Left renal cortex interstitium (tissue), 4 donors: ENCODE results near the gene C3orf70. TPM values are rescaled to one million over a fixed set of nuclear protein-coding genes. Genes with fewer than 3 reads are reported as not detected.

Experiments
- DNase-seq, 4 donors: peaks; one replicate each; pipeline ENCODE4 v3.0.0-alpha.2; 2013; ENCODE audit warnings: low read depth in 4 of 4, low spot score in 2 of 4, missing footprints in 1 of 4
- polyA plus RNA-seq, 4 donors: library from polyadenylated mRNA; unstranded; fragments of 120-200 nt; gene quantifications; one replicate each; pipeline ENCODE4 v1.2.1, GENCODE V29; 2013; ENCODE audit not compliant: insufficient read length in 4 of 4

Gene C3orf70
- polyA plus RNA-seq, 4 donors, result 7.4 to 9.4 (median 8.1) TPM

DNA sequence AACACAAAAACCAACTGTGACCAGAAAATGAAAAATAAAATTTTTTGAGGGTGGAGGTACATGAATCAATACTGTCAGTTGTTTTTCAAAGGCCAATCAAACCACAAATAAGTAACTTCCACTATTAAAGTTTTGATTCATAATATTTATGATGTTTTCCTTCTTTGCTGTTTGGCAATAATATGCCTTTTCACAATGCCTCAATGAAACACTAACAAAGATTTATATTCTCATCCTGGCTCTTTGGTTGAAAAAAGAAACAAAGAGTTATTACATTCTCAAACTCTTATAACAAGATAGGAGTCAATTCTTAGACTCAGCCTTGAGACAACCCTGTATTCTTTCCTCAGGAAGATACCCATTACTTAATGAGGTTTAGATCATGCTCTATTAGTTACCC is 63.1 kb downstream of the C3orf70 start:
- DNase-seq, result no peak

DNA sequence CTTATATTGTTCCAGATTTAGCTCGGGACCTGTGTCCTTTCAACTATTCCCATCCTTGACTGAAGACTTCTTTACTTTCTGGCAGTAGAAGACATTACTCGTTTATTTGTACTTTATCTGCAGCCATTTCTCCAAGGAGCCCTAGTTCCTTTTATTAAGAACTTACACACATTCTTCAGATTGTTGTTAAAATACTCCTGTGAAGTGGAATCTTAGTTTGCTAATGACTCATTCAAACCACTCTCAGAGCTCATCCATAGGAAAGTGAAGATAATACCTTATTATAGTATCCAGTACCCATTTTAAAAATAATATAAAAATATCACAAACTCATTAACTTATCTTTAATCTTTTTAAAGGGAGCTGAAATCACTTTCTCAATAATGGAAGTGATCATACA is 63.5 kb downstream of the C3orf70 start:
- DNase-seq, result no peak

DNA sequence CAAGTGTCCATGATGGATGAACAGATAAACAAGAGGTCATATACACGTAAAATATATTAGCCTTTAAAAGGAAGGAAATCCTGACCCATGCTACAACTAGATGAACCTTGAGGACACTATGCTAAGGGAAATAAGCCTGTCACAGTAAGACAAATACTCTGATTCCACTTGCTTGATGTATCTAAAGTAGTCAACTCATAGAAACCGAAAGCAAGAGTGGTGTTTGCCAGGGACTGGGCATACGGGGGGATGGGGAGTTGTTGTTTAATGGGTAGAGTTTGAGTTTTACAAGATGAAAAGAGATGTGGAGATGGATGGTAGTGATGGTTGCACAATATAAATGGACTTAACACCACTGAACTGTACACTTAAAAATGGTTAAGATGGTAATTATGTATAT is 65.4 kb downstream of the C3orf70 start:
- no peak for DNase-seq

DNA sequence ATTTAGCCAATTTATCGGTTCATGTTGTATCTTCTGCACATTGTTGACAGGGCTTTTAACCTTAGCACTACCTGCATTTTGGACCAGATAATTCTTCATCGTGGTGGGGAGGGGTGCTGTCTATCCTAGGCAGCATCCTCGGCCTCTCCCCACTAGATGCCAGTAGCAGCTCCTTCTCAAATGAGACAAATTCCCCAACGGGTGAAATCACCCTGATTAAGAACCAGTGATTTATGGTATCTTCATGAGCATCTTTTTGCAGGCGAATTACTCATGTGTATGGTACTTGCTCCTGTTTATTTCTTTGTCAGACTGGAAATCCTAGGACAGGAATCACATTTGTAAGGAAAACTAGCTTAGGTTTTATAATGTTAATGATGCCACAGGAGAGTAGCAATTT is 68.0 kb downstream of the C3orf70 start:
- DNase-seq, result no peak

DNA sequence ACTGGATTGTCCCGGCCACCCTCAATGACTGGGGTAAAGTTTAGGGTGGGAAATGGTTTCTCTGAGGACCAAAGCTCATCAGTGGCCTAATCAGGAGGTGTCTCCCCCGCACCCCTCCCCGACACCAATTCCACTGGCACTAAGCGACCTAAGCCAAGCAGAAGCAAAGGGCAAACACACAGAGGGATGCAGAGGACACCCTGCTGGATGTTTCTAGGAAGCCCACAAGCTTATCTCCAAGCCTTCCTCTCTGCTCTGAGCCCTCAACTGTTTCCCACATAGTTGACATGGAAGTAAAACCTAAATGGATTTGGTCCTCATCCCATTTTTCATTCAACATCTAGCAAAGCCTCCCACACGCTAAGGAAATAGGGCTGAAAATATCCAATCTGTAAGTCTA is 68.5 kb downstream of the C3orf70 start:
- DNase-seq, result no peak

DNA sequence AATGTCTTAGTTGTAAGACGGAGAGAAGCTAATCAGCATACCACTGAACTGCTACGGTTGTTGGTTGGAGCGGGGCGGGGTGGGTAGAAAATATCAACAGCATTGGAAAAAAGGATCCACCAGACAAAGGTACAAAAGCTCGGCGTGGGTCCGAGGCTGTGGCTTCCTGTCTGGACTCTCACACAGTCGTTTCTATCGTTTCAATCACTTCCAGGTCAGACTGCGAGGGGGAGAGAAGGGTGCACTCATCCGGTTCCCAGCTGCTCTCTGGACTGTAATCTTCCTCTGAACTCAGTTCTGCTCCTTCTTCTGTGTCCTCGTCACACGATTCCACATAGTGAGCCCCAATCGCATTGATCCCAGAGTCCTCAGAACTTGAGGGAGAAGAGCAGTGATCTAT is 70.0 kb downstream of the C3orf70 start:
- DNase-seq, result no peak

DNA sequence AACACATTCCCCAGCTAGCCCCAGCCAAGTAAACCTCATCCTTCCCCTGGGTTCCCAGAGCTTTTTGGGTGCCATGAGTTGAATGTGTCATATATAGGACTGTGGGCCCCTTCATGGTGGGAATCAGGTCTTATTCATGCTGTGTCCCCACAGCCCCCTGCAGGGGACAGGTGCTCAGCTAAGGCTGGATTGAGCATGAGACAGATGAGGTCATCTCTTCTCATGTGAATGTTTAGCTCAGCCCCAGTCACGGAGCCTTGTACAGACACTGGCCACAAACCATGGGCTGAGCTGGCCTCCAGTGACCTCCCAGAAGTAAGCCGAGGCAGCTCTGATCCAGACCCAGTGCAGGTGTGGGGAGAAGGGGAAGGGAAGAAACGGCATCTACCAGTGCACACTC is 70.7 kb downstream of the C3orf70 start:
- DNase-seq, result no peak

DNA sequence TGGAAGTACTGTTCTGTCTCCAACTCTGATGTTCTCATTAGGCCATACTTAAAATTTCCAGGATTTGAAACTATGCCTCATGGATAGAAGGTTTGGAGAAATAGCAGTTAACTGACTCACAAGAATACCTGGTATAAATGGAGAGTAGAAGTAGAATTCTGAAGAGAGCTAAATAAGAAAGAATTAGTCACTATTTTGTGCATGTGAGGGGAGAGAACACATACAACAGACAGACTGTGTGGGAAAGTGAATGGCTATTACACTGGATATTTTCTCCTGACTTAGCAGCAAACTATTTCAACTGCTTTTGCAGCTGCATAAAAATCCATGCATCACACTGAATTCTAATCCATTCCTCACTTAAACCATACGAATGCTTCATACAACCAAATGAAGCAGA is 71.3 kb downstream of the C3orf70 start:
- no peak for DNase-seq

DNA sequence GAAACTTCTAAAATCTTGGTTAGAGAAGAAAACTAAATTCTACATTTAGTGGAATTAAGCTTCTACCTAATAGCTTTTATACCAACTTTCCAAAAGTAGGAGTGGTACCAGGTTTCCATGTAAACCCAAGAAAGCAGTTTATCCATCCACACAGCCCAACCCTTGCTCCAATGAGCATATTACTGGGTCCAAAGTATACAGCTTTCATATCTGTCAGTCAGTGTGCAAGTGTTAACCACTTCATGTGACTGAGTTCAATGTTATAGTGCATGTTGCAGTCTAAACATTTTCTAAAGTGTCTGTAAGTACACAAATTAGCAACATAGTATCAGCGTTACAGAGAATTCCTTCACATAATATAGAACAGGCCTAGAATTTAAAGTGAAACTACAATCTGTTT is 73.2 kb downstream of the C3orf70 start:
- DNase-seq, result no peak

DNA sequence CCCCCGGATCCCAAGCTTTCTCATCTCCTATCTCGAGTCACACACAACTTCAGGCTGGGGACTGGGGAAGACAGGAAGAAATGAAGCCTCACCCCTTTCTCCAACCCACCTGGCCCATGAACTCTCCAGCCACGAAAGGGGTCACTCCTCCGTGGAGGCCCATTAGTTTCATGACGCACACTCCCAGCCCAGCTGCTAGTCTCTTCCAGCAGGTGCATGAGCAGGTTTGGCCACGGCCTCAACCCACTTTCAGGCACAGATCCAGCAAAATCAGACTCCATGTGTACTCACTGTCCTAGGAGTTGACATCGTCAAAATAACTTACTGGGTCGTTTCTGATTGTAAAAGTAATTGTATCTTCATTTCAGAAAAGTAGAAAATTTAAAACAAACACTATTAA is 76.6 kb downstream of the C3orf70 start:
- DNase-seq, result no peak

DNA sequence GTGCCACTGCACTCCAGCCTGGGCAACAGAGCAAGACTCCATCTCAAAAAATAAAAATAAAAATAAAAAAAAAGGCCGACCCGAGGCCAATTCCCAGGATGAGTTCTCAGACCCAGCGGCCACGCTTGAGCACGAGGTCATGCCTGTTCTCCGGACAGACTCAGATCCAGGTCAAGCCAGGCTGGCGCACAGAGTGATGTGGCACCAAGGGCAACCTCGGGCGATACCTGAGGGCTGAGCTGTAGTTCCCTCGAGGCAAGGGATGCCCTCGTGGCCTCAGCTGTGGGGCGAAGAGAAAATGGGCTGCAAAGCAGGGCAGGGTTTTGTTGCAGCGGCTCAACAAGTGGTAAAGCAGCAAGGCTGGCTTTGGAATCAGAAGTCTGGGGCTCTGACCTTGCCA is 77.3 kb downstream of the C3orf70 start:
- no peak for DNase-seq

DNA sequence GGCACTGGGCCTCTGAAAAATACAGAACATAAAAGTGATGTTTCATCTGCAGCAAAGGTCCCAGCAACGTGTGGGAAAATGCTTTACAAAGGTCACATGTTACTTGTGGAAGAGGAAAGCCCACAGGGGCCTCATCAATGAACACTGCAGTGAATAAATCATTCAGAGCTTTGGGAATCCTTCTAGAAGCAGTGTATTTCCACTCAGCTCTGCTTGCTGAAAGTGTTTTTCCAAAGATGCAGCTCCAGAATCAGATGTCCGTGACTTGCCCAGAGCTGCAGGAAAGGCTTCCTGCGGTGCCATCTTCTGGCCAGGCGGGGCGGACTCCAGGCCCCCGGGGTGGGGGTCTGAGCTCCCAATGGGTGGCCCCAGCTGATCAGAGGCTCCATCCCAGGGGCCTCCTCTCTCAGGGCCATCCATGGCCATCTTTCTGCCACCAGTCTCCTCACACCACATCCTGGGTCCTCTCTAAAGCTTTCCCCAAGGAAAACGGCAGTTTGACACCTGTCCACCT is 81.5 kb downstream of the C3orf70 start:
- no peak for DNase-seq

DNA sequence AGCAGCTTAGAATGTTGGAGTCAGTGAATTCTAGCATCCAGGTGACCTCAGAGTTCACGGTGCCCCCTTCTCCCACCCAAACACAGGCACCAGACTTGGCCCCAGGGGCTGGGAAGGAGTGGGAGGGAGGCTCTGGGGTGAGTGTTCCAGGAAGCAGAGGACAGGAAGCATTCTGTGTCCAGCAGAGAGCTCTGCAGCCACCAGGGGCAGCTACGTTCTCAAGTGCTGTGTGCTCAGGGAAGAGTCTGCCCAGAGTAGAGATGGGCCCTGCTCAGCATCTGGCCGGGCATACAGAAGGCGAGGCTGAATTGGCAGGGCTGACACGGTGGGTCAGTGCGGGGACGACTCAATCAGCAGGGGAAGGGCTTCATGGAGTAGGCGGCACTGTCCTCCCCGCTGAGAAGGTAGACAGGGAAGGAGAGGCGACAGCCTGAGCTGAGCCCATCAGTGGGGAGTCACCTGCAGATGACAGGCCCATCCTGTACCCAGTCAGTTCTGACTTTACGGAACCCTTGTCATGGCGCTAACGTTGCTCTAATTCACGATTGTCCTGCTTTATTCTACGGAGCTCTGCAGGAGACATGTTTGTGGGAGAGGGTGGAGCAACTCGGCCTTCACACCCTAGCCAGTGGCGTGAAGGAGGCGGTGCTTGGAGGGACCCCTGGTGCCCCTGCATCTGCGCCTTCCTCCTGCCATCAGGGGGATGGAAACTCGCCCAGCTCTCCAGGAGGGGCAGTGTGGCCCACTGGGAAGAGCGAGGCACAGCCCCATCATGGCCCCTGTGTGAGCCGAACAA is 82.2 kb downstream of the C3orf70 start:
- DNase-seq, result no peak

DNA sequence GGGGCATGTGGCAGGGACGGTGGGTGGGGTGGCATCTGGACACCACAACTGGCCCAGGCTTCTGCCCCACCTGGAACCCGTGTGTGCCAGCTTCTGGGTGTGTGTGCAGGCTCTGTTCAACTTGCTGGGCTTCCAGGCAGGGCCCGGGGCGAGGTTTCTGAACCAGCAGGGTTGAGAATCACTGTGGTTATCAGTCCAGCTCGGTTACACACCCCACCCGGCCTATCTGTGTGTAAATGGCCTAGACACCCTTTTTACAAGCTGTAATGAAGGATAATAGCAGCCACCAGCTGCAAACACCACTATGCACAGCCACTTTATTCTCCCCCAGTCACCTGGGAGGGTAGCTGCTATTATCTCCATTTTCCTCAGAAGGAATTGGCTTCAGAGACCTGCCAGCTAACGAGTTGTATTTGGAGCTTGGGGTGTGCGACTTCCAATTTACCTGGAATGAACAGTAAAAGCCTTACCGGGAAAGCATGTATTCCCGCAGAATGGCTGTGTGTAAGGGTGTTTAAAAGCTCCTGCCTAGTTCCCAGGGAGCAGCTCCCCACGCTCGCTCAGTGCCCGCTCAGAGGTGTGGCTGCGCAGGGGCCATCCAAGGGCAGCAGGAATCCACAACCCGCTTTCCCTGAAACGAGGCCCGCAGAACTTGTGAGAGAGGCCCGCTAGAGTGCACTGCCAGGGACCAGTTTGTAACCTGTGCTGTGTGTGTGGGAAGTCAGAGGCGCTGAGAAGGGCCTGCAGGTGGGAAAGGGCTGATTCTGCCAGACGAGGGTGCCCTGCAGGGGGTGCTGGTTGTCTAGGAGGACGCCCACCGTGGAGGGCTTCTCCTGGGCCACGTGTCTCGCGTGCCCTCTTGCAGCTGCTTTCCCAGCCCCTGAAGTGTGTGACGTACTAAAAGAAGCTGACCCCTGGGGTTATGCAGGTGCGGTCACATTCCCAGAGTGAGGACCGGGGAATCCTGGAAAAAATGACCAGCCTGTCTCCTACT is 83.5 kb downstream of the C3orf70 start:
- DNase-seq, result no peak

DNA sequence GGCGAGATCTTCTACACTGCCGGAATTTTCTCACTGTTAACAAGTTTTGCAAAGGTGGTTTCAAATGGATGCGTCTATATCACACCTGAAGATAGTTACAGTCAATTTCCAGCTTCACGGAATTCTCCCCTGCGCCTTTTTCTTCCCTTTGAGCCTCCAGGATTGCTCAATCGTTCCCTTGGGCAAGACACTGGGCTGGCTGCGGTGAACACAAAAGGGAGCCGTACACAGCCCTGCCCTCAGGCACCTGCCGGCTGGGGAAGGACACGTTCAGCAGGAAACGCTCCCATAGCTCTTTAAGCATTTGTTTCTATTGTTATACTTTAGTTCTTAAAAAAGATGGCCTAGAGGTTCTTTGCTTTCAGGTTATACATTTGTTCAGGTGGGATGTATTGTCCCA is 85.7 kb downstream of the C3orf70 start:
- DNase-seq, result no peak

DNA sequence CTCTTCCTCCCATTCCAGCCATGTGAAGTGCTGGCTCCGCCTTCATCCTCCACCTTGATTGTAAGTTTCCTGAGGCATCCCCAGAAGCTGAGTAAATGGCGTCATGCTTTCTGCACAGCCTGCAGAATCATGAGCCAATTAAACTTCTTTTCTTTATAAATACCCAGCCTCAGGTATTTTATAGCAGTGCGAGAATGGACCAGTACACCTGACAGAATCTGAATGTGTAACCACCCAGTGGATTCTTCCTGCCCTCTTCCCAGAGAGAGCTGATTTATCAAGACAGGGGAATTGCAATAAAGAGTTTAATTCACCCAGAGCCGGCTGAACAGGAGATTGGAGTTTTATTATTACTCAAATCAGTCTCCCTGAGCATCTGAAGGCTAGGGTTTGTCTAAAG is 86.6 kb downstream of the C3orf70 start:
- no peak for DNase-seq

DNA sequence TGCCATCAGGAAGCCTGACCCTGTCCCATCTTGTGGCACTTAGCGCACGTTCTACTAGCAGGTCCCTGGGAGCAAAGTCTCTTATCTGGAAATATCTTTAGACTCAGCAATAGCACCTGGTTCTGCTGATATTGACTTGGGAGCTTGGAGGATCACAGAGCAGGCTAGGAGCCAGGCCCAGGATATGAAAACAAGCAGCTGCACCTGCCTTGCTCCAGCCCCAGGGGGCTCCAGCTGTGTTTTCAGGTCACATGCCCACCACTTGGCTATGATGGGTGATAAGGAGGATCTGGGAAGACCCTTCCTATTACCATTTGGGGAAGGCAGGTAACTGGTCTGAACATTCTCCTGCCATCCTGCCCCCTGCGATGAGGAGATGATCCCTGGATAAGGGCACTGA is 87.8 kb downstream of the C3orf70 start:
- DNase-seq, result no peak

DNA sequence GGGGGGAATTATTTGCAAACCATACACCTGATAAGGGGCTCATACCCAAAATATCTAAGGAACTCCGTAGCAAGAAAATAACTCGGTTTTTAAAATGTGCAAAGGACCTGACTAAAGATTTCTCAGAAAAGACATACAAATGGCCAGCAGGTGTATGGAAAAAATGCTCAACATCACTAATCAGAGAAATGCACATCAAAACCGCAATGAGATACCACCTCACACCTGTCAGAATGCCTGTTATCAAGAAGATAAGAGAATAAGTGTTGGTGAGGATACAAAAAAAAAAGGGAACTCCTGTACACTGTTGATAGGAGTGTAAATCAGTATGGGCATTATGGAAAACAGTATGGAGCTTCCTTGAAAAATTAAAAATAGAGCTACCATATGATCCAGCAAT is 89.4 kb downstream of the C3orf70 start:
- DNase-seq, result no peak

DNA sequence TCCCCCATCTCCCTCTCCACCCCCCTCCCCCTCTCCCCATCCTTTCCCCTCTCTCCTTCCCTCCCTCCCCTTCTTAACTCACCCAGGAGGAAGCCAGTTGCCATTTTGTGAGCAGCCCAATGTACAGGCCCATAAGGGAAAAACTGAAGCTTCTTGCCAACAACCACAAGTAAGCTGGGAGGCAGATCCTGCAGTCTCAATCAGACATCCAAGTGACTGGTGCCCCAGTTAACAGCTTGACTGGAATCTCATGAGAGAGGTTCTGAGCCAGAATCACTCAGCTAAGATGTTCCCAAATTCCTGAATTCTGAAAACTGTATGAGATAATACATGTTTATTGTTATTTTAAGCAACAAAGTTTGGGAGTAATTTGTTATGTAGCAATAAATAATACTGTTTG is 90.7 kb downstream of the C3orf70 start:
- DNase-seq, result no peak

DNA sequence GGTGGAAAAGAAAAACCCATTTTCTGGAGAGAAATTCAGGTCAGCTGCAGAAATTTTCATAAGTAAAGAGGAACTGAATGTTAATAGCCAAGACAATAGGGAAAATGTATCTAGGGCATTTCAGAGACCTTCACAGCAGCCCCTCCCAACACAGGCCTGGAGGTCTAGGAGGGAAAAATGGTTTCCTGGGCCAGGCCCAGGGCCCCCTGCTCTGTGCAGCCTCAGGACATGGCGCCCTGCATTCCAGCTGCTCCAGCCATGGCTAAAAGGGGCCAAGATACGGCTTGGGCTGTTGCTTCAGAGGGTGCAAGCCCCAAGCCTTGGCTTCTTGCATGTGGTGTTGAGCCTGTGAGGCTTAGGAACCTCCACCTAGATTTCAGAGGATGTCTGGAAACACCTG is 92.2 kb downstream of the C3orf70 start:
- DNase-seq, result no peak

DNA sequence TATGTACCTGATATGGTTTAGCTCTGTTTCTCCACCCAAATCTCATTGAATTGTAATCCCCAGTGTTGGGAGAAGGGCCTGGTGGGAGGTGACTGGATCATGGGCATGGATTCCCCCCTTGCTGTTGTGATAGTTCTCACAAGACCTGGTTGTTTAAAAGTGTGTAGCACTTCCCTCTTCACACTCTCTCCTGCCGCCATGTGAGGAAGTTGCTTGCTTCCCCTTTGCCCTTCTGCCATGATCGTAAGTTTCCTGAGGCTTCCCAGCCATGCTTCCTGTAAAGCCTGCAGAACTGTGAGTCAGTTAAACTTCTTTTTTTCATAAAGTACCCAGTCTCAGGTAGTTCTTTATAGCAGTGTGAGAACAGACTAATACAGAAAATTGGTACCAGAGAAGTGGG is 93.1 kb downstream of the C3orf70 start:
- no peak for DNase-seq

DNA sequence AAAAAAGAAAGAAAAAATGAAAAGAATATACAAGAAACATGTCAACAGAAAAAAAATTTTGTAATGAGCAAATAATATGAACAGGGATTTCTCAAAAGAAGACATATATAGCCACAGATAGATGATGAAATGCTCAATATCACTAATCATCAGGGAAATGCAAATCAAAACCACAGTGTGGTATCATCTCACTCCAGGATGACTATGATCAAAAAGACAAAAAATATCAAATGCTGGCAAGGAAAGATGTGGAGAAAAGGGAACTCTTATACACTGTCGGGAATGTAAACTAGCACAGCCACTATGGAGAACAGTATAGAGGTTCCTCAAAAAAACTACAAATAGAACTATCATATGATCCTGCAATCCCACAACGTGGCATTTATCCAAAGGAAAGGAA is 94.1 kb downstream of the C3orf70 start:
- DNase-seq, result no peak
